Right forelimb (tissue), 1 donor: ENCODE results near the gene NAA10.

ENCODE experiments used
- DNase-seq: peaks from one replicate; pipeline ENCODE4 v3.0.0-alpha.2; 2018

The NAA10 gene

GRCh38 chrX:153881281-153881680 lies 53.6 kb downstream of the NAA10 start:
- DNase-seq, result no peak

GRCh38 chrX:153880440-153880815 lies 54.4 kb downstream of the NAA10 start:
- DNase-seq, result no peak

- no peak for DNase-seq
Measured at GRCh38 chrX:153879741-153880439, 54.9 kb downstream of the NAA10 start.
